K562 (cell line): ENCODE measurements around the gene SAMD8. TPM values are rescaled to one million over a fixed set of nuclear protein-coding genes. Genes with fewer than 3 reads are reported as not detected.

Experiments used
- AFF1 ChIP-seq, 2 experiments: fragments of 450-650 bp; IDR thresholded peaks; 2 replicates each; pipeline ENCODE4 v1.6.1; 2018; ENCODE audit warnings: mild to moderate bottlenecking in 2 of 2, low read depth in 1 of 2; ENCODE audit not compliant: partially characterized antibody in 2 of 2
- HDAC1 ChIP-seq, 2 experiments: fragments of 450-650 bp; IDR thresholded peaks; 2 replicates each; pipeline ENCODE4 v1.6.1; 2016 to 2017; ENCODE audit warnings: inconsistent platforms in 1 of 2, mild to moderate bottlenecking in 1 of 2, moderate library complexity in 1 of 2
- HDGF ChIP-seq: fragments of 450-650 bp; IDR thresholded peaks from 2 replicates; pipeline ENCODE4 v1.6.1; 2016
- HMG20A ChIP-seq: fragments of 450-650 bp; formaldehyde crosslinking; conservative IDR thresholded peaks from 2 replicates; pipeline ENCODE4 v1.4.0; 2020; ENCODE audit warnings: mild to moderate bottlenecking, mixed read lengths
- MAX ChIP-seq: sonication (generic); formaldehyde crosslinking; IDR thresholded peaks from 2 replicates; pipeline ENCODE4 v1.9.0; 2022; ENCODE audit warnings: mild to moderate bottlenecking, missing genetic modification reagents
- MLLT1 ChIP-seq, 2 experiments: fragments of 450-650 bp; IDR thresholded peaks; 2 replicates each; pipeline ENCODE4 v1.6.1; 2016
- MYNN ChIP-seq, 2 experiments: sonication (generic); formaldehyde crosslinking in 1 of 2; IDR thresholded peaks; 2 replicates each; pipeline versions ENCODE4 v1.5.0 to v1.6.1; 2016 to 2020; ENCODE audit warnings: antibody characterized with exemption in 1 of 2, missing genetic modification reagents in 1 of 2
- RFX1 ChIP-seq: fragments of 450-650 bp; IDR thresholded peaks from 2 replicates; pipeline ENCODE4 v1.6.1; 2016; ENCODE audit warnings: mild to moderate bottlenecking, moderate library complexity
- SMAD2 ChIP-seq: fragments of 150-350 bp; IDR thresholded peaks from 2 replicates; pipeline ENCODE4 v1.6.1; 2014; ENCODE audit warnings: low read depth, mild to moderate bottlenecking, low read length
- SRSF7 ChIP-seq: fragments of 200-400 bp; formaldehyde crosslinking; optimal IDR thresholded peaks from 2 replicates; pipeline ENCODE3; 2017; ENCODE audit warnings: mild to moderate bottlenecking, low read depth, low read length
- TARDBP ChIP-seq: fragments of 450-650 bp; IDR thresholded peaks from 2 replicates; pipeline ENCODE4 v1.6.1; 2016
- TCFL5 ChIP-seq: fragments of 250-450 bp; sonication (Bioruptor Pico); conservative IDR thresholded peaks from 2 replicates; pipeline ENCODE4 v1.6.1; 2021; ENCODE audit warnings: mild to moderate bottlenecking, moderate library complexity, matching md5 sums
- TOE1 ChIP-seq, 2 experiments: fragments of 450-650 bp in 1 of 2; sonication (generic) in 1 of 2; formaldehyde crosslinking in 1 of 2; IDR thresholded peaks; 2 replicates each; pipeline versions ENCODE4 v1.7.1 to v1.8.0; 2016 to 2022; ENCODE audit warnings: borderline replicate concordance in 2 of 2, mild to moderate bottlenecking in 2 of 2, antibody characterized with exemption in 1 of 2, inconsistent platforms in 1 of 2, low read depth in 1 of 2, missing genetic modification reagents in 1 of 2, moderate library complexity in 1 of 2
- ZBTB8A ChIP-seq: fragments of 450-650 bp; IDR thresholded peaks from 2 replicates; pipeline ENCODE4 v1.6.1; 2018; ENCODE audit warnings: mild to moderate bottlenecking, moderate library complexity; ENCODE audit not compliant: partially characterized antibody
- ZFP36 ChIP-seq: fragments of 150-350 bp; IDR thresholded peaks from 2 replicates; pipeline ENCODE4 v1.6.1; 2018; ENCODE audit warnings: low read length, low read depth; ENCODE audit not compliant: partially characterized antibody
- ZNF184 ChIP-seq: sonication (generic); formaldehyde crosslinking; IDR thresholded peaks from 2 replicates; pipeline ENCODE4 v1.5.0; 2020; ENCODE audit warnings: missing genetic modification reagents
- ZNF274 ChIP-seq: IDR thresholded peaks from 2 replicates; pipeline ENCODE4 v1.6.1; 2011; ENCODE audit warnings: low read depth, mild to moderate bottlenecking, low read length, moderate library complexity, borderline replicate concordance
- ZNF311 ChIP-seq: fragments of 250-450 bp; sonication (Bioruptor Pico); IDR thresholded peaks from 2 replicates; pipeline ENCODE4 v1.4.0; 2020; ENCODE audit warnings: mild to moderate bottlenecking, moderate library complexity
- ZNF707 ChIP-seq: fragments of 250-450 bp; sonication (Bioruptor Pico); conservative IDR thresholded peaks from 2 replicates; pipeline ENCODE4 v1.8.0; 2022; ENCODE audit warnings: inconsistent platforms, mild to moderate bottlenecking, moderate library complexity
- ZNF77 ChIP-seq: fragments of 250-450 bp; sonication (Bioruptor Pico); IDR thresholded peaks from 2 replicates; pipeline ENCODE4 v1.5.0; 2020
- polyA plus RNA-seq, 8 experiments: library from polyadenylated mRNA; depleted of rRNA in 4 of 8; stranded (reverse) in 5 of 8; unstranded in 3 of 8; fragments of >200 nt; fragmentation: Nextera tagmentation in 2 of 8; fragmentation: Illumina TruSeq in 1 of 8; extraction: Ambion mirVana in 2 of 8; extraction: Trizol in 1 of 8; gene quantifications; 2 replicates each; pipeline versions ENCODE4 v1.2.1 to v1.2.3, GENCODE V29; 2011 to 2014; ENCODE audit warnings: inconsistent platforms in 1 of 8, missing spikeins in 1 of 8
- total RNA-seq, 7 experiments: library from RNA; depleted of rRNA in 6 of 7; stranded (reverse); fragments of >200 nt in 6 of 7; fragmentation: Illumina TruSeq in 2 of 7; extraction: Trizol in 2 of 7; gene quantifications; 2 replicates each; pipeline versions ENCODE4 v1.2.1 to v1.2.3, GENCODE V29; 2011 to 2021; ENCODE audit warnings: low replicate concordance in 1 of 7

Gene SAMD8
- total and polyA plus RNA-seq, 9 of the 15 experiments (the other 6 are each of a cell fraction or from before 2014, with no cell fraction given): 2.7 to 16.1 (median 6.2) TPM

- TF ChIP-seq MLLT1 (IDR thresholded peaks at IDR 0.05) (peak; percentile 20 to 45; a peak in 2 of 4 replicates), TARDBP (no peak), HMG20A (no peak), HDAC1 (IDR thresholded peaks at IDR 0.05) (peak in 1 of 2 experiments; percentile 71; a peak in 1 of 4 replicates), ZNF311 (CRISPR knock-in tag) (no peak), ZBTB8A (no peak), RFX1 (no peak), ZNF274 (no peak), ZFP36 (no peak), TCFL5 (CRISPR knock-in tag) (no peak), MYNN (IDR thresholded peaks at IDR 0.05) (no peak), MYNN (CRISPR knock-in tag; IDR thresholded peaks at IDR 0.05) (no peak), SMAD2 (no peak), ZNF184 (no peak), SRSF7 (no peak), ZNF77 (CRISPR knock-in tag) (no peak; the same call in 1 of the 2 replicates), HDGF (peak; percentile 89), ZNF707 (no peak), TOE1 (IDR thresholded peaks at IDR 0.05; ENCODE audit: borderline replicate concordance) (no peak), TOE1 (CRISPR knock-in tag; IDR thresholded peaks at IDR 0.05; ENCODE audit: borderline replicate concordance, low read depth) (no peak), AFF1 (IDR thresholded peaks at IDR 0.05; ENCODE audit: low read depth in 1 of 2, partially characterized antibody in 2 of 2) (peak in 1 of 2 experiments; percentile 59), MAX (CRISPR knock-in tag) (no peak)
Observed at GRCh38 chr10:75209921-75210281, 98.4 kb downstream of the SAMD8 start (continued).
